Measurements from ENCODE around the gene RASA3.
"Not testable (repeated sequence)": the region's sequence is repeated elsewhere in the genome, so short reads cannot be mapped to it uniquely, and the experiment has no call there.

The RASA3 gene

DNA sequence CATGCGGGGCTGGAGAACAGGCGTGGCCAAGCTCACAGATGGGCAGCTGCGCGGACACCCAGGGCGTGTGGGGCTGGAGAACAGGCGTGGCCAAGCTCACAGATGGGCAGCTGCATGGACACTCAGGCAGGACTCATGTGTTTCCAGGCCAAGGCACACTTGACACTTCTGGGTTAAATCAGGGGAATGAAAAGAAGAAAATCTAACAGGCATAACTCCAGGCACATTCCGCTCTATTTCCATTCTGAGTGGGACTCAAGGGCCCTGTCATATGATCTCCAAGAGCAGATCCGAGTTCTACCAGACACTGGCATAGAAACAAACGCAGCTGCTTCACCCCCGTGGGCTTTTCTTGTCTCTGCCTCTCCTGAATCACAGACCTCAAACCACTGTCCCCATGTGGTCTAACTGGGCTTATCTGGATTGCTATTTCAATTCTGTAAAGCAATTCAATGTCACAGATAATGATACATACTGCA, 141.2 kb downstream of the RASA3 start:
- H3K4me3 ChIP-seq (ENCODE audit: low read depth, low read length): no peak overlapping the region
- TF ChIP-seq, protein P1, sequence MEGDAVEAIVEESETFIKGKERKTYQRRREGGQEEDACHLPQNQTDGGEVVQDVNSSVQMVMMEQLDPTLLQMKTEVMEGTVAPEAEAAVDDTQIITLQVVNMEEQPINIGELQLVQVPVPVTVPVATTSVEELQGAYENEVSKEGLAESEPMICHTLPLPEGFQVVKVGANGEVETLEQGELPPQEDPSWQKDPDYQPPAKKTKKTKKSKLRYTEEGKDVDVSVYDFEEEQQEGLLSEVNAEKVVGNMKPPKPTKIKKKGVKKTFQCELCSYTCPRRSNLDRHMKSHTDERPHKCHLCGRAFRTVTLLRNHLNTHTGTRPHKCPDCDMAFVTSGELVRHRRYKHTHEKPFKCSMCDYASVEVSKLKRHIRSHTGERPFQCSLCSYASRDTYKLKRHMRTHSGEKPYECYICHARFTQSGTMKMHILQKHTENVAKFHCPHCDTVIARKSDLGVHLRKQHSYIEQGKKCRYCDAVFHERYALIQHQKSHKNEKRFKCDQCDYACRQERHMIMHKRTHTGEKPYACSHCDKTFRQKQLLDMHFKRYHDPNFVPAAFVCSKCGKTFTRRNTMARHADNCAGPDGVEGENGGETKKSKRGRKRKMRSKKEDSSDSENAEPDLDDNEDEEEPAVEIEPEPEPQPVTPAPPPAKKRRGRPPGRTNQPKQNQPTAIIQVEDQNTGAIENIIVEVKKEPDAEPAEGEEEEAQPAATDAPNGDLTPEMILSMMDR (IDR thresholded peaks at IDR 0.05; ENCODE audit: low read depth, low read length): no peak

DNA sequence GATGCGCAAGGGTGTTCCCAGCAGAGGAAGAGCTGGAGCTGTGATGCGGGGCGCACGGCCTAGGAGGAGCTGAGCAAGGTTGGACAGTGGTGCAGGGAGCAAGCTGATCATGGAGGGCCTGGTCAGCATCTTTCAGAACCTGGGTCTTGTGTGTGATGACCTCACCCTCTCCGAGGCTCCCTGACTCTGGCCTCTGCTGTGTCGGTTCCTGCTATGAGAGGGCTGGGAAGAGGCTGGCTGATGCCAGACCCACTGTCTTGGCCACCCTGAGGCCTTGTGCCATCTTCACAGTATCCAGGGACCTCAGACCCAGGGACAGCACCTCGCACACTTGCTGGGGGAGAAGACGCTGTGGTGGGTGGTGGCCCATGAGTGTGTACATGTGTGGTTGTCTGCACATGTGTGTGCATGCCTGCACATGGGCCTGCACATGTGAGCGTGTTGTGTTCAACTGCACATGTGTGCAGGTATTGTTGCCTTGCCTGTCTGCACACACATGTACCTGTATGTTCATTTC, 142.0 kb downstream of the RASA3 start:
- H3K4me3 ChIP-seq (ENCODE audit: low read depth, low read length): no peak overlapping the region
- TF ChIP-seq, protein P1 (IDR thresholded peaks at IDR 0.05; ENCODE audit: low read depth, low read length): no peak

DNA sequence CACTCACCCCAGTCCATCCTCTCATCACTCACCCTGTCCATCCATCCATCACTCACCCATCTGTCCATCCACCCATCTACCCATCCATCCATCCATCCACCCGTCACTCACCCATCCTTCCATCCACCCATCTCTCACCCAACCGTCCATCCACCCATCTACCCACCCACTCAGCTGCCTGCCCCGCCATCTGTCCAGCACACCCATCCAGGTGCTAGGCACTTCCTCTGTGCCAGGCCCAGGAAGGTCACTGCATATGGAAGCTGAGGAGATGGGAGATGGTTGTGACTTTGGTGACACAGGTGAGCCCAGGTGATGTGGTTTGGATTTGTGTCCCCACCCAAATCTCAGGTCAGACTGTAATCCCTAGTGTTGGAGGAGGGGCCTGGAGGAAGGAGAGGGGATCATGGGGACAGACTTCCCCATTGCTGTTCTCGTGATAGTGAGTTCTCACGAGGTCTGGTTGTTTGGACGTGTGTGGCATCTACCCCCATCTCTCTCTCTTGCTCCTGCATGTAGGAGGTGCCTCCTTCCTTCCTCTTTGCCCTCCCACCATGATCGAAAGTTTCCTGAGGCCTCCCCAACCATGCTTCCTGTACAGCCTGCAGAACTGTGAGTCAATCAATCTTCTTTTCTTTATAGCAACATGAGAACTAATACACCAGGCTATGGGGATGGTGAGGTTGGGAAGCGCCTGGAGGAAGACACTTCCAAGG, 142.7 kb downstream of the RASA3 start:
- no peak overlapping the region for H3K4me3 ChIP-seq (ENCODE audit: low read depth, low read length)
- TF ChIP-seq, protein P1 (IDR thresholded peaks at IDR 0.05; ENCODE audit: low read depth, low read length): no peak

DNA sequence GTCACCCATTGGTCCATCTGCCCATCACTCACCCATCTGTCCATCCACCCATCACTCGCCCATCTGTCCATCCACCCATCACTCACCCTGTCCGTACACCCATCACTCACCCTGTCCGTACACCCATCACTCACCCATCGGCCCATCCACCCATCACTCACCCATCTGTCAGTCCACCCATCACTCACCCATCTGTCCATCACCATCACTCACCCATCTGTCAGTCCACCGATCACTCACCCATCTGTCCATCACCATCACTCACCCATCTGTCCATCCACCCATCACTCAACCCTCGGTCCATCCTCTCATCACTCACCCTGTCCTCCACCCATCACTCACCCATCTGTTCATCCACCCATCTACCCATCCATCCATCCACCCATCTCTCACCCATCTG, 143.6 kb downstream of the RASA3 start:
- H3K4me3 ChIP-seq (ENCODE audit: low read depth, low read length): not testable (repeated sequence)

DNA sequence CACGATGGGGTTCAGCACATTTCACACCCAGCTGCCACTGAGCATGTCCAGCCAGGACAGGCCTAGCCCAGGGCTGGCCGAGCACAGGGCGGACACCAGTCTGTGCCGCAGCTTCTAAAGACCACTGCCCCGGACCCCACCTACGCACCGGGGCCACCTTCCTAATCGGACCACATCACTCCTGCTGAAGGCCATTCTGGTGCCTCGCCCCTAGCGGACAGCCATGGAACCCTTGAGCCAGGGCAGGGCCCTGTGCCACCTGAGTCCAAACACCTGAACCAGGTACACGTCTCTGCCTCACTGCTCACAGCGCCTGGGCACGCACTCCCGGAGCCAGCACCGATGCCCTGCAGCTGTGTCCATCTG, 150.1 kb downstream of the RASA3 start:
- TF ChIP-seq, protein P1 (IDR thresholded peaks at IDR 0.05; ENCODE audit: low read depth, low read length): no peak
- H3K4me3 ChIP-seq (ENCODE audit: low read depth, low read length): no peak overlapping the region

DNA sequence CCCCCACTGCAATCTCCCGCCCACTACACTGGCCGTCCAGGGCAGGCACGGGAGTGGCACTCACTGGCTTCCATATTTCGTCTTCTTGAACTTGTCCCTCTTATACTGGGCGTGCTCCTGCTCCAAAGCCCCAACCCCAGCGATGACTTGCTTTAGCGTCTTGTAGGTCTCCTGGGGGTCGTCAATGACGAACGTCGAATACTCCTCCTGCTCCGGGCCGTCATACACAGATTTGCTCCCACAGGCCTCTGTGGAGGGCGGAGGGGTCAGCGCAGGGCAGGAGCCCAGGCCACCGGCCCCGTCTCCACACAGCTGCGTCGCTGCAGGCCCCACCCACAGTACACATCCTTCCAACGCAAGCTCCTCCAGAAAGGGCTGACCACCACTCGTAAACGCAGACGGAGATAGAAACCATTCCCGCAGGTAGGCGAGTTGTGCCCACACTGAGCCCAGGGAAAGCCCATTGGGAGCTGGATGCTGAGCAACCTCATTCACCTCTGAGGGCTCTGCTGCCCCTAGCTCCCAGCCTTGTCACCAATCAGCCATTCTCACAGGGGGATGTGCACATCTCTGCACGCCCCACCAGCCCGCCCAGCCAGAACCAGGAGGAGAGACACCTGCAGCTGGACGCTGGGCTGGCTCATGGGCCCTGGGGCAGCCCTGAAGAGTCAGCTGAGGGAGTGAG, 150.7 kb downstream of the RASA3 start:
- H3K4me3 ChIP-seq (ENCODE audit: low read depth, low read length): no peak overlapping the region
- TF ChIP-seq, protein P1 (IDR thresholded peaks at IDR 0.05; ENCODE audit: low read depth, low read length): no peak

DNA sequence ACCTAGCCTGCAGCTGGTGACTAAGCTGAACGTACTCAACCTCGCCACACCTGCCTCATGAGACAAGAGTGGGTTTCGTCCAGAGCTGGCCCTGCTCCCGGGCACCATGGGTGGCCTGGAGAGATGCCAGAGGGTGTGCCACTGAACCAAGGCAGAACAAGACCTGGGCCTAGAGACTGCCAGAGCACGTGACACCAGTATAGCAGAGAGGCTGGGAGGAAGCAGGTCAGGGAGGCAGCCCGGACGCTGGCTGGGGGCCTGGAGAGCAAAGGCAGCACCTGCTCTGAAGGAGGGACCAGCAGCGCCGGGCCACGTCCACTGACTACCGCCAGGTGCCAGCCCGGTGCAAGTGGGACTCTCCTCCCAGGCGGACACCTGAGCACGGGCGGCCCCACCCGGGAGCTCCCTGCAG, 151.2 kb downstream of the RASA3 start:
- H3K4me3 ChIP-seq (ENCODE audit: low read depth, low read length): no peak overlapping the region
- TF ChIP-seq, protein P1 (IDR thresholded peaks at IDR 0.05; ENCODE audit: low read depth, low read length): no peak
